HG03520 (cell line): ENCODE measurements around the gene ZNF654.
A peak's percentile ranks its signal among the peaks of the same experiment; 100 is the strongest.
"Not testable (repeated sequence)": the region's sequence is repeated elsewhere in the genome, so short reads cannot be mapped to it uniquely, and the experiment has no call there.

Experiments
- ATAC-seq: cut with Tn5 transposase; IDR thresholded peaks from one replicate; pipeline ENCODE4 v1.9.1; 2021; ENCODE audit warnings: mild to moderate bottlenecking, moderate library complexity; ENCODE audit not compliant: unreplicated experiment

ZNF654 gene

DNA sequence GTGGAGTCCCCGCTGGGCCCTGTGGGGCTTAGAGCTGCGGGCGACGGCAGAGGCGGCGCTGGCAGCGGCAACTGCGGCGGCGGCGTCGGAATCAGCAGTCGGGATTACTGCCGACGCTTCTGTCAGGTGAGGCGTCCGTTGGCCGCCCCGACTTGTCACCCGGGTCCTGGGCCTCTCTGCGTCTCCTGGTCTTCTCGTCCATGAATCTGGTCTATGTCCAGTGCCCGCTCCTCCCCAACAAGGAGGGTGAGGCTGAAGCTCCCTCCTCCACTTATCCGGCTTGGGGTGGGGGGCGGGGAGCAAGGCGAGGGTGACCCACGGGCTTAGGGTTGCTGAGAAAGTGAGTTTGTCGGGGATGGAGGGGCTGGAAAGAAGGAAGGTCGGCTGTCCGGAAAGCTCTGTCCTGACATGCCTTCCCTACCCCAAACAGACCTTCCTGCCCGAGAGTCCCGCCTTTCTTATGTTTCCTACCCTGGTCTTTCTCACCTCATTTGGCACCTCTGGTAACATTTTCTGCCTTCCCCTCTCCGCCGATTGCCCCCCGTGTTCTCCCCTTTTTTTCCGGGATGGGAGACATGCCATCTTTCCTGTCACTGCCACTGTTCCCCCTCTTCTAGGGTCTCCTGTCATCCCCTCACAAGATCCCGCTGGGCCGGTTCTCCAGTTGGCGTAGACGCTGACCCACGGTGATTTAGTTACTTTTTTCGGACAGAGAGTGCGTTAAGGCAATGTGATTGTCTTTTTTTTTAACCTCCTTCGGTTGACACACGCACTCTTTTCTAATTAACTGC lies 520 bp downstream of the ZNF654 start:
- ATAC-seq, result no peak

DNA sequence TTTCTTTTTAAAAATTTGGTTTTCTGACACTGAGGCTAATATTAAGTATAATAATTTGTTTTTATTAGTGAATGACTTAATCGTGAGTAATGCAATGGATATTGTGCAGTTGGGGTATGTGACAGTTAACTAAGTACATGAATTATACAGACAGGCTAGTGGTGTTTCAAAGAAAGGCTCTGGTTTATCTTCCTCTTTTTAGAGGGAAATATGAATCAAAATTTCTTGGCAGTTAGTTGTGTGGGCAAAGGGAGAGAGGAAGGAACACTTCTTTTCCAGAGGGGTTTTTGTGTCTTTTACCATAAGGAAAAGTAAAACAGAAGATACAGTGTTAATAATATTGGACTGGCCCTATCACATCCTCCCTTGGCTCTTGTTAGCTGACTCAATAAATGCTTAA lies 2.7 kb downstream of the ZNF654 start:
- no peak for ATAC-seq

DNA sequence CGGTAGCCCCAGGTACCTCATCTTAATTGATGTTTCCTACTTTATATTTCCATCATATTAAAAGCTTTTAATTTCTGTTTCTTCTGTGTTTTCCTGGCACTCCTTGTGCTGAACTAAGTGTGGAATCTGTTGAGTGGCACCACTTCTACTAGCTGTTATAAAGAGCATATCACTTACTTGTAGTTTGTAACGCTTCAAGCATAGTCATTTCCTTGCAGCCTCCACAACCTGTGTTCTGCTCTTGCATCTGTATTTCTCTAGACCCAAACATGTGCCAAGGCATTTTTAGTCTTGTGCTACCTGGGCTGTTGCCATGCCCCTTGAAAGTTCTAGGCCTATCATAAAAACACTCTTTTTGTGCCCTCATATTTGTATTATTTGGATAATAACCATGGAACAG lies 16.0 kb downstream of the ZNF654 start:
- no peak for ATAC-seq

DNA sequence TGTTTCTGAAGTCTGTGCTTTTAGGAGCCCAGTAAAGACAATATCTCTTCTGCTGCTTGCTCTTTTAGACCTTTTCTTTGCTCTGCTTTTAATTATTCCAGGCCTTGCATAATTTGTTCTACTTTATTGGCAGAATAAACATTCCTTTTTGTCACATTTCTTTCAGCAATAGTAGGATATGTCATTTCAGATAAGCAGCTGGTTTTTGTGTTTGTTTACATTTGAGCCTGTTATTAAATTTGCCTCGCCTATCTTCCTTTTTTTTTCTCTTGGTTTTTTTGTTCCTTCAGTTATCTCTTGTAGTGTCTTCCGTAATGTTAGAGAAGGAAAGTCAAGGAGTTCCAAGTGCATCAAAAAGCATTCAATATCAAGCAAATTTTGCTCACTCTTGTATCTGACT lies 16.4 kb downstream of the ZNF654 start:
- ATAC-seq, result no peak

DNA sequence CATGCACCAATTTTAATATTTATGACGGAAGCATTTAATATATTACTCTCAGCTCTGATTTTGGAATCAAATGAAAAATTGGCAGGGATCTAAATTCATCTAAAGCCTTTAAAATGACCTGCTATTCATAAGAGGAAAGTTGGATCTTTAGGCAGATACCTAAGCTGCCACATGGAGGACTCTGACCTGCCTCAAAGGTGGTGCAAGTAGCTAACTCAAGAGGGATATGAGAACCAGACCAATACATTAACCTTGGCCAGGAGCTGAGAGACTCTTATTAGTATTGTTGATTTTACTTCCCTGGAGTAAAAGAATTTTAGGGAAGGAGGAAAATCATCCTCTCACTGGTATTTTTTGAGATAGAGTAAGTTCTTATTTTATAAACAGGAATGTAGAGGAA lies 17.7 kb downstream of the ZNF654 start:
- no peak for ATAC-seq

DNA sequence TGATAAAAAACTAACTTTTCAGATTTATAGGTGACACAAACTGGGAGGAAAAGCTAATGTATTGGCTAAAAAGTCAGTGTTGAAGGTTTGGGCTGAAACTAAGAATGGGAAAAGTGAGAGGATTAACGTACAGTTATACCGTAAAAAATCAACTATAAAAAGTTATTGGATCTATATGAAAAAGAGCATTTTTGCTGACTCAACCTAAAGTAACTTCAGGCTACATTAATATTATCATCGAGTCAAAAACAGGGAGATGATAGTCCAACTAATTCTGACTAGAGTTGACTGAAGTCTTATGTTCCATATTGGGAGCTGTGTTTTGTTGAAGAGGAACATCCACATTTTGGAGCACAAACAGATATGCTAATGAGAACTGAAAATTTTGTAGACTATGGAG lies 19.9 kb downstream of the ZNF654 start:
- no peak for ATAC-seq

DNA sequence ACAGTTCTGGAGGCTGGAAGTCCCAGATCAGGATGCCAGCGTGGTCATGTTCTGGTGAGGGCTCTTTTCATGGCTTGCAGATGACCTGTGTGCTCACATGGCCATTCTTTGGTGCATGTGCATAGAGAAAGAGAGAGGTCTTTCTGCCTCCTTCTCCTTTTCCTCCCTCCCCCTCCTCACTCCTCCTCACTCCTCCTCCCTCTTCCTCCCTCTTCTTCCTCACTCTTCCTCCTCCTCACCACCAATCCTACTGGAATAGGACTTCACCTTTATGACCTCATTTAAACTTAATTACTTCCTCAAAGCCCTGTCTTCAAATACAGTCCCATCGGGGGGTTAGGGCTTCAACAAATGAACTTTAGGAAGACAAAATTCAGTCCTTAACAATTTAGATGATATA lies 23.8 kb downstream of the ZNF654 start:
- no peak for ATAC-seq

DNA sequence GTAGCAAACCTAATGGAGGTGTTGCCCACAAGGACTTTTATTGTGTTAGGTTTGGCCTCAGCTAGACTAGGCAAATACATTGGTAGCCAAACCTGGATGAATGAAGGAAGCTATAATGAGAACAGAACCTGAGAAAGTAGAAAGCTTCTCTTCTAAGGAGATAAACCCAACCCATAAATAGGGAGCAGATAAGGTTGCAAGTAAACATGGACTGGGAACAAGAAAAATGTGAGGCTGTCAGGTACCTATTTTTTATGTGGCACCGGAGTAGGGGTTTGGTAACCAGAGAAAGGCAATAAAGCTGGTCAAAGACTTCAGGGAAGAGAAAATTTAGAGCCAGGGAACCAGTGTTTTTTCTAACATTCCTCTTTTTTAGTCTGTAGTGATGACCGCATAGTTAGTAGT lies 25.0 kb downstream of the ZNF654 start:
- ATAC-seq, result no peak

DNA sequence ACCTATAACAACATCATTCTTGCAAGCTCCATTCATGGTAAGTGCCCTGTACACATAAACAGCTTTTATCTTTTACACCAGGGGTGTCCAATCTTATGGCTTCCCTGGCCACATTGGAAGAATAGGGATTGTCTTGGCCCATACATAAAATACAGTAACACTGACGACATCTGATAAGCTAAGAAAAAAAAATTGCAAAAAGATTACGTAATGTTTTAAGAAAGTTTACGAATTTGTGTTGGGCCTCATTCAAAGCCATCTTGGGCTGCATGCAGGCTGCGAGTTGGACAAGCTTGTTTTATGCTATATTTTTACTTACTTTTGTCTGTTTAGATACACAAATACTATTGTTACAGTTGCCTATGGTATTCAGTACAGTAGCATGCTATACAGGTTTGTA lies 31.6 kb downstream of the ZNF654 start:
- no peak for ATAC-seq

DNA sequence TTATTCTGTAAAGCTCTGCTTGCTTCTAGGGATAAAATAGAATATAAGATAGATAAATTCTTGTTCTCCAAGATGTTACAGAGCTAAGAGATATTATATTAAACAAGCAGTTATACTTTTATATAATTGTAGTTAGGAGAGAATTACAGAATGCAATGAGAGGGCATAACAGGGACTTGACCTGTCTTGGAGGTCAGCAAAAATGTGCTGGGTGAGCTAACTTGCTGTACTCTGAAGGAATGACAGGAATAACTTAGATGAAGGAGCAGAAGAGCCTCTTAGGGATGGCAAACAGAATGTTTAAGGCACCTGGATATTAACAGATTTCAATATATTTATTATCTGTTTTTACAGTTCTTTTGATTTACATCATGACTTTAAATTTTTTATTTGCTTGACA lies 33.2 kb downstream of the ZNF654 start:
- ATAC-seq, result no peak

DNA sequence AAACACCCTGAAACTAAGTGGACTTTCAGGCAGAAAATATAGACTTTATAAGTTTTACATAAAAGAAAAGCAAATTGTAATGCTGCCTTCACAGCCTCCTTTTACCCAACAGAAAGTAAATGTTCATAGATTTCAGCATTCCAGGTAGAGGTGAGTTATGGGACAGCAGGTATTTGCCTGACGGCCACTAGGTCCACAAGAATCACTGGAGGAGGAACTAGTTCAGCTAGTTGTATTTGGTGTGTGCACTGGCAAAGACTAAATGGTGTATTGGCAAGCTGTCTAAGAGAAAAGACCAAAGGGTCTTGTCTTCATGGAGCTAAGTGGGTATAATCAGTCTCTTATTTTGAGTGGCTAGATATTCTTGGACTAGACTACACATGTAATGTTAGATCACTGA lies 34.2 kb downstream of the ZNF654 start:
- no peak for ATAC-seq

DNA sequence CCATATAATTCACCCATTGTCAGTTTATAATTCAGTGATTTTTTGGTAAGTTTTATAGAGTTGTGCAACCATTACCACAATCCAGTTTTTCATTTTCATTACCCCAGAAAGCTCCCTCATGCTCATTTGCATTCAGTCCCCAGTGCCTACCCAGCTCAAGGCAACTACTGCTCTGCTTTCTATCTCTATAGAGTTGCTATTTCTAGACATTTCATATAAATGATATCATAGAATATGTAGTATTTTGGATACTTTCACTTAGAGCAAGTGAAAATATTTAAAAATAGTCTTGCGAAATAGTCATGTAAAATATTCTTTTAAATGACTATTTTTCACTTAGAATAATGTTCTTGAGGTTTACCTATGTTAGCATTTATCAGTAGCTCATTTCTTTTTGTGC lies 42.1 kb downstream of the ZNF654 start:
- ATAC-seq, result peak; percentile 65

DNA sequence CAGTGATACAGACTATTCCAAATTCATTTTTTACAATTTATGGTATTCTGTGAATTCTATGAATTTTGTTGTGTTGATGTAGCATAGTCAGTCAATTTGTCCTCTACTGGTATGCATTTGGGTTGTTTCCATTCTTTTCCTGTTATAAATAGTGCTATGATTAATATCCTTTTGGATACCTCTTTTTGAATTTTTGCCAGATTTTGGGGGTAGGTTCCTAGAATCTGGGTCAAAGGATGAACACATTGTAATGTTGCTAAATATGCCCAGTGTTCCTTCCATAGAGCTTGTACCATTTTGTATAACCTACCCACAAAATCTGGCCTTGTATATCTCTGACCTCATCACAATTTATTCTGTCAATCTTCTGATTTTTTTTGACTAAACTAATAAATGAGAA lies 46.3 kb downstream of the ZNF654 start:
- ATAC-seq, result no peak

DNA sequence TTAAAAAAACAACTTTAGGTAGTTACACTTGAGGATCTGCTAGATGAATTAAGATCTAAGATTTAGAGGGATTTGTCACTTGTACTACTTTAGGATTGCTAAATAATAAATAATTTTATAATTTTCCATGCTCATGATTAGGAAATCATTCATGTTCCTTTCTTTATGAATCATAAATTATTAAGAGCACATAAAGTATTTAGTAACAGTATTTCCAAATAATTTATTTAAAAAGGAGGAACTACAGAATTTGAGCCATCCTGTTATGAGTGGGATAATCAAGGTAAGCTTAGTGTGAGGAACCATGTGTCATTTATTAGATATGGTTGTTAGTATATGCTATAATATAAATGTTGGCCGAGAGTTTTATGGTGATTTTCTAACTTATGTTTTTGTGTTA lies 53.2 kb downstream of the ZNF654 start:
- no peak for ATAC-seq

DNA sequence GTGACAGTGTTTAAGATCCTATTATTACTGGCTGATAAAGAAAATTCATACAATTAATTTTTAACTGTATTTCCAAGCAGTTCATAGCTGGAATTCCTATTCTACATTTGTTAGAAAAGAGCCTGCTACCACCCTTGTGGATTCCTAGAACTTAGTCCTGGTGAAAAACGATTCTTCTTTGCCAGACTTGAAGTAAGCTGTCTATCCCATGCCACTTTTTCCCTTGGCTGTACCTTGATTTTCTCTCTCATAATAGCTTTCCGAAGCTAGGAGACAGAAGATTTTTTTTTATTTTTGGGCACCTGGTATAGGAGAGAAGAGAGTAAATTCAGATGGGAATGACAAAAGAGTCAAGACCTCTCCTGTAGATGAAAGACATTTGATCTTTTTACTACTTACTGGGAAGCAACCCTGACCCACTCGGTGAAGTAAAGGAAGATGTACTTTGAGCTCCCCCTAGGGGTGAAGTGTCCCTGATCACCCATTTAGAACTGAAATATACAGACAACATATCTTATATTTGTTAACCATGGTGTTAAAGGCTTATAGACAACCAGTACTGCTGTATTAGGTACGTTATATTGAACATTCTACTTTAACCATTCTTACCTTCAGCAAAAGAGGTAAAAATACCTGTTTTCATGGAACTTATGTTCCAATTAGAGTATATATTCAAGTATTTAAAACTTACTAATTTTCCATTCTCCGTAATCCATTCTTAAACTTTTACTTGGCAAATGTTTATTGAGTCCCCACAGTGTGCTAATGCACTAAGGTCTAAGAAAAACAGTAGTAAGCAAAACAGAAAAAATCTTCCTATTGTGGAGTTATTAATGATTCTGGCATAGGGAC lies 54.5 kb downstream of the ZNF654 start:
- peak; percentile 95 for ATAC-seq

DNA sequence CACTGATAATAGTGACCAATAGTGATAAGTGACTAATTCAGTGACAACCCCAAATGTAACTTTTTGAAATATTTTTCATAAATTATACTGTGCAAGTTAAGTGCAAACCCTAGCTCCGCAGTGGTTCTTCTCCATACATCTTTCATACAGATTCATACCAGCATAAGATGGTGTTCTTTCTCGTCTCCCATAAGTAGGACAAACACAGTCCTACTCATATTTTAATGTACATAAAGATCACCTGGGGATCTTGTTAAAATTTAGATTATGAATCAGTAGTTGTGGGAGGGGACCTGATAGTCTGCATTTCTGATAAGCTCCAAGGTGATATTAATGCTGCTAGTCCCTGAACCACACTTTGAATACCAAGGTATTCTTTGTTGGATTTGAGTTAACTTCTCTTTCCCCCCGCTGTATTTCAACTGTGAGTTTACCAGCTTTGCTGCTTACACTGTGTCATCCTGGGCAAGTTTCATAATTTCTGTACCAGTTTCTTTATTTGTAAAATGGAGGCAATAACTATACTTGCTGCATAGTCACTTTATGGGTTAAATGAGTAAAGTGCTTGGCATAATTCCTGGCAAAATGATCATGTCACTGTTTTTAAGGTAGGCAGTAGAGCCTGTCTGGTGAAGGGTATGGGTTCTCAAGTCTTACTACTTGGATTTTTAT lies 56.0 kb downstream of the ZNF654 start:
- ATAC-seq, result no peak

DNA sequence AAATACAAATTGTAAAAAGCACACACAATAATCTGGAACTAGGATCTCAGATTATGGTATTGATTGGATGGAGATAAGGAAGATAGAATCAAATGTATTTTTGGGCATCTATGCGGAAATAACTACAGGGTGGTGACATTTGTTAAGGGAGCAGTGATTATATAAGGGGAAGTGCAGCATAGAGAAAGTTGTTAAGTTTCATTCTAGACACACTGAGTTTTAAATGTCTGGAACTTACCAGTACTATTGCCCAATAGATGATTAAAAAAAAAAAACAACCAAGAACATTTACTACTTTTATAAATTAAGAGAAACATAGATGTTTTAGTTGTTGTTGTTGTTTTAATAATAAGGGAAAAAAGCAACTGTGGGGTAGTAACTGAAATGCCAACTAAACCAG lies 58.6 kb downstream of the ZNF654 start:
- ATAC-seq, result no peak

DNA sequence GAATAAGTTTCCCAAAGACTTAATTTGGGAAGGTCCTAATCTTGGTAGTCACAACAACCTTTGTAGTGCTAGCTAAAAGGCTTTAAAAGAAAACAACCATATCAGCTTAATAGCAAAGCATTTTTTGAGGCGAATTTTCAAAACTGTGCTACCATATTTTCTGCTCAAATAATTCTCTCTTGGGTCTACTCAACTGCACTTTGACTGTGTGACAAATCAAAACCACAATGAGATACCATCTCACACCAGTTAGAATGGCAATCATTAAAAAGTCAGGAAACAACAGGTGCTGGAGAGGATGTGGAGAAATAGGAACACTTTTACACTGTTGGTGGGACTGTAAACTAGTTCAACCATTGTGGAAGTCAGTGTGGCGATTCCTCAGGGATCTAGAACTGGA lies 59.5 kb downstream of the ZNF654 start:
- not testable (repeated sequence) for ATAC-seq

DNA sequence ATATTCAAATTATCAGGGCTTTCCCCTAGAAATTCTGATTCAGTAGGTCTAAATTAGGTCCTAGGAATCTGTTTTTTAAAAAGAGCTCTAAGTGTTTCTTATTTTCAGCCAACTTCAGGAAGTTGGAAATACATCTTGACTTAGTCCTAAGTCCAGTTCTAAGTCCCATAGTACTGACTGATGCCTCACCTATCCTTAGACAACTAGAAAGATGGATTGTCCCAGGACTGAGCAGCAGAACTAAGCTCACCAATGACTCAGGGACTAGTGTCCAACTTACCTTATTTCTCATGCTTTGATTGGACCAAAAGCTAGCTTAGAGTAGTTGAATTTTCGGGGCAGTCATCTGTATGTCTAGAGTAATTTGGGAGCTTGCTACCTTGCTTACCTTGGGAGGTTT lies 64.5 kb downstream of the ZNF654 start:
- no peak for ATAC-seq

DNA sequence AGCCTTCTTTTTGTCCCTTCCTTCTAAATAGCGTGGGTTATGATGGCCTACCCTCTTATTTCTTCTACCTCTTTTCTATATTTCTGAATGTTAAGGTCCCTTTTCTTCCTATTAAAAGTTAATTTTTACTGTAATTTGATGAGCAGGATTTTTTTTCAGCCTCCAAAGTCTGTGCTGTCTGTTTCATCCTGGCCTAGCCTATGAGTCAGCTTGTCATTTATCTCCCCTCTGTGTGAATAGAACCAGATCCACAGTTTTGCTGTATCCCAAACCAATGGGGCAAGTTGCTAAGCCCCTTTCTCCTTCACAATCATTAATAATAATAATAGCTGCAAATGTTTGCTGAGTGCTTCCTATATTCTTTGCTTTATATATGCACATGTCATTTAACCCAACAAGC lies 72.6 kb downstream of the ZNF654 start:
- ATAC-seq, result no peak

DNA sequence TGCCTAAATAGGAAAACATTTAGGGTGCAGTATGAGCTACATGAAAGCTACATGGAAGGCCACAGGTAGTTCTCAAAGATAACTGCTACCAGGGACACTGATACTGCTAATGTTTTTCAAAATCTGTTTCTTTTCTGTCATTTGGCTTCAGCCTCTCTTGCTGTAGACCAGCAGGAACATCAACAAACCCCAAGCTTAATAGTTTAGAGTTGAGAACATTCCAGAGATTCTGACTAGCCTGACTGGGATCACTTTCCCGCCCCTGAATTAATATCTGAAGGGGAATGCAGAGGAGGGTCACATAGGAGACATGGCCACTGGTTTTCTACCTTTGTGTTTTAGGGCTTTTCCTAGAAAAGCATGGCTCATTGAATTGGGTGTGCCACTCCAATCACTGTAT lies 73.8 kb downstream of the ZNF654 start:
- ATAC-seq, result no peak
